Parathyroid adenoma (tissue), 2 donors: ENCODE results near the gene EIF4H.
A peak's percentile ranks its signal among the peaks of the same experiment; 100 is the strongest.

ENCODE experiments used
- H2AFZ ChIP-seq: fragments of 300-600 bp; sonication (generic); one replicate; pipeline ENCODE4 v1.7.0; 2017; ENCODE audit warnings: antibody characterized with exemption, mild to moderate bottlenecking
- H3K27ac ChIP-seq: fragments of 300-600 bp; sonication (generic); one replicate; pipeline ENCODE4 v1.7.0; 2017
- H3K27me3 ChIP-seq: fragments of 300-600 bp; sonication (generic); one replicate; pipeline ENCODE4 v1.7.0; 2017; ENCODE audit warnings: low read length; ENCODE audit not compliant: control insufficient read depth, insufficient read depth
- H3K36me3 ChIP-seq: fragments of 300-600 bp; sonication (generic); one replicate; pipeline ENCODE4 v1.7.0; 2017; ENCODE audit warnings: low read length; ENCODE audit not compliant: control insufficient read depth, insufficient read depth
- H3K4me1 ChIP-seq: fragments of 300-600 bp; sonication (generic); one replicate; pipeline ENCODE4 v1.7.0; 2017; ENCODE audit warnings: control low read depth
- H3K4me2 ChIP-seq: fragments of 300-600 bp; sonication (generic); one replicate; pipeline ENCODE4 v1.7.0; 2017; ENCODE audit warnings: low read length
- H3K4me3 ChIP-seq: fragments of 300-600 bp; sonication (generic); one replicate; pipeline ENCODE4 v1.7.0; 2017; ENCODE audit warnings: low read depth, low read length
- H3K79me2 ChIP-seq: fragments of 300-600 bp; sonication (generic); one replicate; pipeline ENCODE4 v1.7.0; 2017; ENCODE audit warnings: control low read depth
- H3K9ac ChIP-seq: fragments of 300-600 bp; sonication (generic); one replicate; pipeline ENCODE4 v1.7.0; 2017; ENCODE audit warnings: mild to moderate bottlenecking
- H3K9me3 ChIP-seq: fragments of 300-600 bp; sonication (generic); one replicate; pipeline ENCODE4 v1.7.0; 2017; ENCODE audit warnings: low read length; ENCODE audit not compliant: control insufficient read depth
- TF ChIP-seq, protein P1 (sequence below): fragments of 300-600 bp; sonication (generic); IDR thresholded peaks from one replicate; pipeline ENCODE4 v1.7.0; 2017; ENCODE audit warnings: antibody characterized with exemption, mild to moderate bottlenecking
- donor health status: primary hyperparathyroidism.

The EIF4H gene

DNA sequence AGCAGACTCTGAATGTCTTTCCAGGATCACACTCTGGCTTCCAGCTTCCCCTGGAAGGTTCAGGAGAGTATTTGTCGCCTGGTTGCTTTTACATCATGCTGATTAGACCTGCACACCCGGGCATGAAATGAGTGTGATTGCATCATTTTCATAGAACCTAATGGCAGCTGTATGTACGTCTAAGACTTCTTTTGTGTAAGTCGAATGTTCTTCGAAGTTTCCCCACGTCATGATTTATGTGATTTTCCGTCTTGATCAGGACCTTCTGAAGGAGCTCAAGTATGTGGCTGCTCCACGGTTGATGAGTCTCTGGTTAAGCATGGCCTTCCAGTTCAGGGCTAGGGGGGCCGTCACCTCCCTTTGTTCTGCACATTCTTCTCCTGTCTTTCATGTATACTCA lies 4.5 kb downstream of the EIF4H start:
- Histone ChIP-seq H3K27ac (no peak overlapping the region), H3K79me2 (peaks cover 89% of the 10 kb centered on the region), H3K4me2 (no peak overlapping the region), H3K27me3 (no peaks in the 10 kb centered on the region), H3K9me3 (no peaks in the 10 kb centered on the region), H3K36me3 (no peaks in the 10 kb centered on the region), H3K4me1 (peaks cover 48% of the 10 kb centered on the region), H3K4me3 (no peak overlapping the region), H3K9ac (no peak overlapping the region), H2AFZ (no peak overlapping the region)
- TF ChIP-seq, protein P1, sequence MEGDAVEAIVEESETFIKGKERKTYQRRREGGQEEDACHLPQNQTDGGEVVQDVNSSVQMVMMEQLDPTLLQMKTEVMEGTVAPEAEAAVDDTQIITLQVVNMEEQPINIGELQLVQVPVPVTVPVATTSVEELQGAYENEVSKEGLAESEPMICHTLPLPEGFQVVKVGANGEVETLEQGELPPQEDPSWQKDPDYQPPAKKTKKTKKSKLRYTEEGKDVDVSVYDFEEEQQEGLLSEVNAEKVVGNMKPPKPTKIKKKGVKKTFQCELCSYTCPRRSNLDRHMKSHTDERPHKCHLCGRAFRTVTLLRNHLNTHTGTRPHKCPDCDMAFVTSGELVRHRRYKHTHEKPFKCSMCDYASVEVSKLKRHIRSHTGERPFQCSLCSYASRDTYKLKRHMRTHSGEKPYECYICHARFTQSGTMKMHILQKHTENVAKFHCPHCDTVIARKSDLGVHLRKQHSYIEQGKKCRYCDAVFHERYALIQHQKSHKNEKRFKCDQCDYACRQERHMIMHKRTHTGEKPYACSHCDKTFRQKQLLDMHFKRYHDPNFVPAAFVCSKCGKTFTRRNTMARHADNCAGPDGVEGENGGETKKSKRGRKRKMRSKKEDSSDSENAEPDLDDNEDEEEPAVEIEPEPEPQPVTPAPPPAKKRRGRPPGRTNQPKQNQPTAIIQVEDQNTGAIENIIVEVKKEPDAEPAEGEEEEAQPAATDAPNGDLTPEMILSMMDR, result no peak

DNA sequence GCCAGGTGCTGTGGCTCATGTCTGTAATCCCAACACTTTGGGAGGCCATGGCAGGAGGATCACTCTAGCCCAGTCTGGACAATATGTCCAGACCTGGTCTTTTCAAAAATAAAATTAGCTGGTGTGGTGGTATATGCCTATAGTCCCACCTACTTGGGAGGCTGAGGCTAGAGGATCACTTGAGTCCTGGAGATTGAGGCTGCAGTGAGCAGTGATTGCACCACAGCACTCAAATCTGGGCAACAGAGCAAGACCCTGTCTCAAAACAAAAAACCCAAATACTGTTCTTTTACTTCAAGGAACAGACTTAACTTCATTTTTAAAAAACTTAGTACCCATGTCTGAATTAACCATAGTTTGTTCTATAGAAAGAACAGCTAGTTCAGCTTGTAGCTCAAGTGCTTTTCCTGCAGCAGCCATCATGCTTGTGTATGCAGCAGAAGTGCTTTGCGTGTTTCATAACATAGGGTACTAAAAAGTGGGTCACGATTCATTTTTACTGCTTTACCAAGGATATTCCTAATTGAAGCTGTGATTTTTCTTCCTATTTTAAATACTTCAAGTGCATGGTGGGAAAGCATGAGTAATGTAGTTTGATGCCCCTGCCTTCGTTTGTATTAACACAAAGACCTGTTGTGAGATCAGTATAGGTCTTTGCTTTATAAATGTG lies 5.9 kb downstream of the EIF4H start:
- H3K36me3 ChIP-seq, result no peaks in the 10 kb centered on the region
- H3K79me2 ChIP-seq, result peaks cover 97% of the 10 kb centered on the region
- no peak overlapping the region for H3K27ac ChIP-seq
- H3K4me2 ChIP-seq, result no peak overlapping the region
- TF ChIP-seq, protein P1, result no peak
- no peak overlapping the region for H3K4me3 ChIP-seq
- no peaks in the 10 kb centered on the region for H3K9me3 ChIP-seq
- no peak overlapping the region for H3K9ac ChIP-seq
- no peaks in the 10 kb centered on the region for H3K27me3 ChIP-seq
- H3K4me1 ChIP-seq, result peaks cover 49% of the 10 kb centered on the region
- H2AFZ ChIP-seq, result no peak overlapping the region

DNA sequence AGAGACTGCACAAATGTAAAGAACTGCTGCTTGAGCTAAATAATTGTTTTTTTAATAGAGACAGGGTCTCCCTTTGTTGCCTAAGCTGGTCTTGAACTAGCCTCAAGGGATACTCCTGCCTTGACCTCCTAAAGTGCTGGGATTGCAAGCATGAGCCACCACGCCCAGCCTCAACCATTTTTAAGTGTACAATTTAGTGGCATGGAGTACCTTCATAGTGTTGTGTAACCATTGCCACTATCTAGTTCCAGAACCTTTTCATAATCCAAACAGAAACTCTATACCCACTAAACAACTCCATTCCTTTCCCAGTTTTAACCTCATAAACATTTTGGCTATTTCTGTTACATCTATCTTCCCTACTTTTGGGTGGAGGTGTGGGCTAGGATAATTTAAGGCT lies 6.7 kb downstream of the EIF4H start:
- Histone ChIP-seq H3K27me3 (no peaks in the 10 kb centered on the region), H3K27ac (no peak overlapping the region), H3K36me3 (no peaks in the 10 kb centered on the region), H3K4me1 (peaks cover 49% of the 10 kb centered on the region), H3K4me3 (no peak overlapping the region), H3K9ac (no peak overlapping the region), H3K79me2 (peaks cover 96% of the 10 kb centered on the region), H2AFZ (no peak overlapping the region), H3K4me2 (no peak overlapping the region), H3K9me3 (no peaks in the 10 kb centered on the region)
- TF ChIP-seq, protein P1, result no peak

DNA sequence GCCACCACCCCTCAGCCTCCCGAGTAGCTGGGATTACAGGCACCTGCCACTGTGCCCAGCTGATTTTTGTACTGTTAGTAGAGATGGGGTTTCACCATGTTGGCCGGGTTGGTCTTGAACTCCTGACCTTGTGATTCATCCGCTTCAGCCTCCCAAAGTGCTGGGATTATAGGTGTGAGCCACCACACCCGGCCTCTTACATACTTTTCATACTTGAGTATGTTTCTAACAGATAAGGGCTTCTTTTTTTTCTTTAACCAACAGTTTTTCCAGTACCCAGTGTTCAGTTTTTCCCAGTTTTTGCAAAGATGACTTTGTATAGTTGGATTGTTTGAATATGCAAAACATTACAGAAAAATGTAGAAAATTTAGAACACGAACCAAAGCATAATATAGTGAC lies 7.7 kb downstream of the EIF4H start:
- Histone ChIP-seq H3K27me3 (no peaks in the 10 kb centered on the region), H3K4me2 (no peak overlapping the region), H3K9ac (no peak overlapping the region), H3K4me1 (peaks cover 42% of the 10 kb centered on the region), H2AFZ (no peak overlapping the region), H3K36me3 (no peaks in the 10 kb centered on the region), H3K4me3 (no peak overlapping the region), H3K9me3 (no peaks in the 10 kb centered on the region), H3K79me2 (peaks cover 92% of the 10 kb centered on the region), H3K27ac (no peak overlapping the region)
- TF ChIP-seq, protein P1, result no peak

DNA sequence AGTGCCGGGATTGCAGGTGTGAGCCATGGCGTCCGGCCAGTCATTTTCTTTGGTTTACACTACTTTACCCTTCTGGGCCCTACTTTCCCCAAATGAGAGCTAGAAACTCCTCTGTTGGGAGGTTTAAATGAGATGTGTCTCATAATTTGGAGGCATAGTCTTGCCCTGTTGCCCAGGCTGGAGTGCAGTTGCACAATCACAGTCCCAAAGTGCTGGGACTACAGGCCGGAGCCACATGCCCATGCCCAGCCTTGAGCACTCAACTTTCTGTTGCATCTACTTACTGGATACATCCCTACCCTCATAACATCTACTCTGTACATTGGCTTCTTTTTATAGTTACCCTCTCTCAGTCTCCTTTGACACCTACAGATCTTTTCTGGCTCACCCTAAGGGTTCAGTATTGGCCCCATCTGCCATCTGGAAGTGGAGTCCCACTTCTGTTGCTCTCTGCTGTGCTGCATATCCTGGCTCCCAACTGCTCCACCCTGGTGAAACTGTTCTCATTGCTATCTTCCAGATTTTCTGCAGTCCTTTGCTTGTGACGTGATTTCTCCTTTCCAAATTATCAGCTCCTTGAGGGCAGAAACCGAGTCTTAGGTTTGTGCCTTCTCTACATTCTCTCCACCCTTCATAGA lies 8.4 kb downstream of the EIF4H start:
- TF ChIP-seq, protein P1, result no peak
- H3K4me3 ChIP-seq, result no peak overlapping the region
- peaks cover 92% of the 10 kb centered on the region for H3K79me2 ChIP-seq
- H3K36me3 ChIP-seq, result no peaks in the 10 kb centered on the region
- peak overlapping the region; percentile 20 for H3K4me2 ChIP-seq
- H3K27me3 ChIP-seq, result no peaks in the 10 kb centered on the region
- H3K27ac ChIP-seq, result no peak overlapping the region
- peaks cover 48% of the 10 kb centered on the region for H3K4me1 ChIP-seq
- H2AFZ ChIP-seq, result no peak overlapping the region
- H3K9ac ChIP-seq, result no peak overlapping the region
- no peaks in the 10 kb centered on the region for H3K9me3 ChIP-seq
